ENCODE measurements around the gene IRAG1.

DNA sequence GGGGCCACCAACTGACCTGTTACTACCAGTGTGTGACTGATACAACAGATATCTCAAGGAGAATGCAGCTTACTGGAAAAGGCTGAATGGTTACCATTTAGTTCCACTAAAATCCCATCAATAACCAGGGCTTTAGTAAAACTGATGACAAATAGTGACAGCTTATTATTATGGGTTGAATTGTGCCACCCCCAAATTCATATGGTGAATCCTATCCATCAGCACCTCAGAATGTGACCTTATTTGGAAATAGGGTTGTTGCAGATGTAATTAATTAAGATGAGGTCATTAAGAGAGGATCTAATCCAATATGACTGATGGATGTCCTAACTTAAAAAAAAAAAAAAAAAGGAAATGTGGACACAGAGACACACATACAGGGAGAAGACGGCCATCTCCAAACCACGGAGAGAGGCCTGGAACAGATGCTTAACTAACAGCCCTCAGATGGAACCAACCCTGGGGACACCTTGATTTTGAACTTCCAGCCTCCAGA, 27.4 kb upstream of the IRAG1 start:
- TF ChIP-seq POLR2A (IDR thresholded peaks at IDR 0.05; ENCODE audit: low read length) (no peak), GATA1 (IDR thresholded peaks at IDR 0.05; ENCODE audit: low read depth, low read length) (no peak)

All from erythroblast (primary cell).